OCI-LY7 (cell line): ENCODE results near the gene SHISAL1.

Experiments
- EZH2phosphoT487 ChIP-seq: fragments of 200-600 bp; sonication (generic); IDR thresholded peaks from 2 replicates; pipeline ENCODE4 v1.6.1; 2018; ENCODE audit warnings: low read depth, borderline replicate concordance, mild to moderate bottlenecking, mixed run types, antibody characterized with exemption, low read length, moderate library complexity, mixed read lengths
- TF ChIP-seq, protein P1 (sequence below): fragments of 200-600 bp; sonication (generic); conservative IDR thresholded peaks from 2 replicates; pipeline ENCODE4 v1.5.1; 2014; ENCODE audit warnings: mild to moderate bottlenecking, antibody characterized with exemption, low read length, moderate library complexity, mixed read lengths

GRCh38 chr22:44279069-44279360 lies 33.7 kb downstream of the SHISAL1 start:
- TF ChIP-seq, protein P1, sequence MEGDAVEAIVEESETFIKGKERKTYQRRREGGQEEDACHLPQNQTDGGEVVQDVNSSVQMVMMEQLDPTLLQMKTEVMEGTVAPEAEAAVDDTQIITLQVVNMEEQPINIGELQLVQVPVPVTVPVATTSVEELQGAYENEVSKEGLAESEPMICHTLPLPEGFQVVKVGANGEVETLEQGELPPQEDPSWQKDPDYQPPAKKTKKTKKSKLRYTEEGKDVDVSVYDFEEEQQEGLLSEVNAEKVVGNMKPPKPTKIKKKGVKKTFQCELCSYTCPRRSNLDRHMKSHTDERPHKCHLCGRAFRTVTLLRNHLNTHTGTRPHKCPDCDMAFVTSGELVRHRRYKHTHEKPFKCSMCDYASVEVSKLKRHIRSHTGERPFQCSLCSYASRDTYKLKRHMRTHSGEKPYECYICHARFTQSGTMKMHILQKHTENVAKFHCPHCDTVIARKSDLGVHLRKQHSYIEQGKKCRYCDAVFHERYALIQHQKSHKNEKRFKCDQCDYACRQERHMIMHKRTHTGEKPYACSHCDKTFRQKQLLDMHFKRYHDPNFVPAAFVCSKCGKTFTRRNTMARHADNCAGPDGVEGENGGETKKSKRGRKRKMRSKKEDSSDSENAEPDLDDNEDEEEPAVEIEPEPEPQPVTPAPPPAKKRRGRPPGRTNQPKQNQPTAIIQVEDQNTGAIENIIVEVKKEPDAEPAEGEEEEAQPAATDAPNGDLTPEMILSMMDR, result no peak
- no peak for TF ChIP-seq EZH2phosphoT487
